Activated CD4-positive, alpha-beta T cell treated with anti-CD3 and anti-CD28 coated beads for 24 hours (primary cell): Measurements from ENCODE around the gene METTL23.
A peak's percentile ranks its signal among the peaks of the same experiment; 100 is the strongest.
"Not testable (repeated sequence)": the region's sequence is repeated elsewhere in the genome, so short reads cannot be mapped to it uniquely, and the experiment has no call there.

Experiments
- DNase-seq, 2 donors: peaks; one replicate each; pipeline ENCODE4 v3.0.0-alpha.2; 2020; ENCODE audit warnings: low read depth in 2 of 2

METTL23 gene

GRCh38 chr17:76713765-76714164 lies 12.9 kb upstream of the METTL23 start:
- DNase-seq, result no peak

GRCh38 chr17:76714336-76714735 lies 12.3 kb upstream of the METTL23 start:
- DNase-seq, result no peak

DNA sequence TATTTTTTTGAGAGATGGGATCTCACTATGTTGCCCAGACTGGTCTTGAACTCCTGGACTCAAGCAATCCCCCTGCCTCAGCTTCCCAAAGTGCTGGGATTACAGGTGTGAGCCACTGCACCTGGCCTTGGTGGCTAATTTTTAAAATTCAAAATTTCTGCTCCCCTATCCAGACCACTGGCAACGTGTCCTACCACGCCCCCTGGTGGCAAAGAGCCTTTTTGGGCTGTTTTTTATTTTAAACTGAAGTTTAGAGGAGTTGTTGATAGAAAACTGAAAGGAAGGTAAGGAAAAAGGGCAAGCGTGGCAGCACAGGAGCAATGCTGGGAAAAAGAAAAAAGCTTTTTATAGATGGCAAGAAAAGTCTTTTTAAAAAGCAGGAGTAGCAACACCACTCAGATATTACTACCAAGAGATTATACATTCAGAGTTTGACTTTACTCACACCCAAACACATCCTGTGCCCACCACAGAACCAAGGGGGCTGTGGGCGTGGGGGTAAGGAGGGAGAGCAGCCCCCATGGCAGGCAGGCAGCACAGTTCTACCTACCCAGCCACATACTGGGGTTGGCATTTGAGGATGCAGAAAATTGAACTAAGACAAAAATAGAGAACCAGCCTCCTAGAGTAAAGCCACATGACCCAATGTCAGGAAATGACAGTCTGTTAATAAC lies 11.7 kb upstream of the METTL23 start:
- DNase-seq, result peak; percentile 72 to 77

DNA sequence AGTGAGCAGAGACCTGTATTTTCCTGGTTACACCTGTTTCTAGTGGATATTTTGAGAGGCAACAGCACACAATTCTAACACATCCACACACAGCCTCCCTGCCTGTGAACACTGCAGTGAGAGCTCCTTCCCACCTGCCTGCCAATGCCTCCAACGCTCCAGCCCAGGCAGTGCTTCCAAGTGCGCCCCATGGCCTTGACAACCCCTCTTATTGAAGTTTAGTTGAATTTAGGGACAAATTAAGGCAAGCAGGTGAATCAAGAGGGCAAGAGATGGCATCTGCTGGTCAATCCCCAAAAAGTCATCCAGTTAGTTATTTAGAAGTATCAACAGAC lies 11.2 kb upstream of the METTL23 start:
- no peak for DNase-seq

DNA sequence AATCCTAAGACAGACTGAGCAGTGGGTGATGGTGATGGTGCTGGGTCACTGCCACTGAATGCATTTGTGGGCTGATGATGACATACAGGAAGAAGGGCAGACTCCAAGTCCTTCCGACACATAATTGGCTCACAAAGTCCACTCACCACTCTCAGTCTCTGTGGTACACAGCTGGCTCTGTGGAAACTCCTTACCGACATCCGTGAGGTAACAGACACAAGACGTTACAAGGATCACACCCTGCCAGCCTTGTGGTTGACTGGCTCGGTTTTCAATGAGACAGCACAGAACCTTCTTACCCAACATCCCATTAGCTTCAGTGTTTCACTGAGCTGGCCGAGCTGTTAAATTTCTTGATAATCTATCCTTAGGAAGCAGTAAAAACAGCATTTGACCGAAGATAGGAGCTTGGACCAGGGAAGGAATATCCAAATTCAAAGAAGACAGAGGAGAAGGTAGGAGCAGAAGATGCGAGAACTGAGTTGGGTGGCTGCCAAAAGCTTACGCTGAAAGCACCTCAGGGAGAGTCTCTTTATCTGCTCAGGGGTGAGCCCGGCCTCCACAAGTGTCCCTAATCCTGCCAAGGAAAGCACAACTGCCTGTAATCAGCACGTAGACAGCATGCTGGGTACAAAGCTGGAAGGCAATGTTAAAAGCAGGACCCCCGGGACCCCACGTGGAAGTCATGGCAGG lies 10.3 kb upstream of the METTL23 start:
- DNase-seq, result no peak

DNA sequence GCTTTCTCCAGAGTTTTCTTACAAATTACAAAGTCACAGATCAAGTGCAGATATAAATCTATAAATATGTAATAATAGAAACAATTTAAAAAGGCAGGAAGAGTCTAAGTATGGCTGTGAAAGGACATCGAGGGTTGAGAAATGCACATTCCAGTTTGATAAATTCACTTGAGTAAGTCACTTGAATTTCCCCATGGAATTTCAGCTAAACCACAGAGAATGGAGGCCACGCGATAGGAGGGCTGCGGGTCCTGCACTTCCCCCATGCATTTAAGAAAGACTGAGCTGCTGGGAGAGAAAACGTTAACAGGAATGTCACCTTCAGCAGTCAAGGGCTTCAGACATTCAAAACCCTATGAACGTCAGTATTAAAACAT lies 9.8 kb upstream of the METTL23 start:
- DNase-seq, result no peak

- no peak for DNase-seq
These were observed 8.1 kb upstream of the METTL23 start for GRCh38 chr17:76718516-76718915.

DNA sequence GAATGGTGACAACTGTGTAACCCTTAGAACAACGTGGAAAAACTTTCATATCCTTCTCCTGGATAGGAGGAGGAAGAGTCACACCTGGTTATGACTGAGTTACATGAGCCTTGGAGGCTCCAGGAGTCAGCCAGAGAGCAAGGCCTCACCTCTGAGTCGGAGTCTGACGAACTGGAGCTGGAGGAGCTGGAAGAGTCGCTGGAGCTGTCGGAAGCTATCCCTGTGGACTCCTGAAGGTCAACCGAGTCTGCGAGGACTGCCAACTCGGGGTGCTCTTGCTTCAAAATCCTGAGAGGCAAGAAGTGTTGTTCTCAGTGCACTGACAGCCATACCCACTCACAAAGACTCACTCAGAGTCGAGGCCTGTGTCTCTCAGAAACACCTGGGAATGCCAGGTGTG lies 6.4 kb upstream of the METTL23 start:
- no peak for DNase-seq

DNA sequence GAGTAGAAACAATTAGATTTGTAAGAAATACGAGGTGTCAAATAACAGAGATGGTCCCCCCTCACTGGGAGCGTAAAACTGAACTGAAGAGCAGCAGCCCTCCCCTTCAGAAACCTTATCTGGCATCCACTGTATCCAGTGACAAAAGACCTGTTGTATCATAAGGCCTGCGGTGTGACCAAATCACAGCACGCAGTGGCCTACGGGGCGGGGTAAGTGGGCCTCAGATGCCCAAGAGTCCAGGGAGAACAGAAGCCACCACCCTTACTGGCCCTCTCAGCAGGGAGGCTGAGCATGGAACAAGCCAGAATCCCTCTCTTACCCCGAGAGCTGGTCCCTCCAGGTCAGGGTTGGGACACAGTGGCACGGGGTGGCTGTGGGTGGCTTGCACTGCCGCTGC lies 5.7 kb upstream of the METTL23 start:
- DNase-seq, result no peak

DNA sequence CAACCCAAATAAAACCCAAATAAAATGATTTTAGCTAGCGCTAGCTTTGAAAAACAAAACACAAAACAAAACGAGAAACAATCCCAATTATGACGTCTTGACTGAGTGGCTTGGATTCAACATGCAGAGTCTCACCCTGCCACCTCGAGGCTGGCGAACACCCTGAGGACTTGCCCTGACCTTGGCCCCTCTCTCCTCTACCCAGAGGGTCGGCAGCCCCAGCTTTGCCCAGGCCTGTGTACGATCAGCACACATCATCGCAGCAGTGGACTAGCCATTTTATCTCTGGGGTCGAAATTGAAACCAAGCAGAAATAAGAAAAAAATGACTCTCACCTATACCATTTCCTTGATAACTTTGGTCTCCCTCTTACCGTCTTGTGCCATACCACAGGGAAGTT lies 5.2 kb upstream of the METTL23 start:
- no peak for DNase-seq

DNA sequence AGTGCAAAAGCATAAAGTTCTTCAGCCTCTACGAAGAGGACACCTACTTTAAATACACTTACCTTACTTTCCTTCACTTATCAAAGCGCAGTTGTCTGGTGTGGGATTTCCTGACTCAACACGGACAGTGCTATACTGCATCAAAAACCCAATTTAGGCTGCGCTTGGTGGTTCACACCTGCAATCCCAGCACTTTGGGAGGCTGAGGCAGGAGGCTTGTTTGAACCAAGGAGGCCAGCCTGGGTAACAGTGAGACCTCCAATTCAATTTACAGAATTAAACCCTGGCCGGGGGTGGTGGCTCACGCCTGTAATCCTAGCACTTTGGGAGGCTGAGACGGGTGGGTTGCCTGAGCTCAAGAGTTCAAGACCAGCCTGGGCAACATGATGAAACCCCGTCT lies 4.4 kb upstream of the METTL23 start:
- DNase-seq, result no peak

DNA sequence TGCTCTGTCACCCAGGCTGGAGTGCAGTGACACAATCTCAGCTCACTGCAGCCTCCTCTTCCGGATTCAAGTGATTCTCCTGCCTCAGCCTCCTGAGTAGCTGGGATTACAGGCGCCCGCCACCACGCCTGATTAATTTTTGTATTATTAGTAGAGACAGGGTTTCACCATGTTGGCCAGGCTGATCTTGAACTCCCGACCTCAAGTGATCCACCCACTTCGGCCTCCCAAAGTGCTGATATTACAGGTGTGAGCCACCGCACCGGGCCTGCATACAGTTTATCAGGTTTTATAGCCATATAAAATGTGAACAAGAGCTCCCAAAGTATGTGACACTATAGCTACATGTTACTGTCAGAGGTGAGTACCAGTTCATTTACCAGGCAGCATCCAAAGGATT lies 3.7 kb upstream of the METTL23 start:
- not testable (repeated sequence) for DNase-seq

DNA sequence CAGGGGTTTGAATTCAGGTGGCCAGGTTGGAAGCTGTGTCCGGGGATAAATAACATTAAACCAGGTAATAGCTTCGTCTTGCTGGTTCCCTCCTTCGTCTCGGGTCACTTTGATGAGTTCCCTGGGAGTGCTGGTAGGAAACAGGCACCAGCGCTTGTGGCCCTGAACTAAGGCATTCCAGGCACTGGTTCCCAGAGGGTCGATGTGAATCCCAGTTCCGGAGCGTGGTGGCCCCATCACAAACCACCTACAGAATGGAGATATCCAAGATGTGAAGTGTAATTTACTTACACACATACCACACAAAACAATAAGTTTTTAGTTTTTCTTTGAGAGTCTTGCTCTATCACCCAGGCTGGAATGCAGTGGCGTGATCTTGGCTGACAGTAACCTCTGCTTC lies 2.8 kb upstream of the METTL23 start:
- DNase-seq, result no peak

GRCh38 chr17:76725580-76726230 lies 934 bp upstream of the METTL23 start:
- DNase-seq, result peak; percentile 65 to 66

- DNase-seq, result peak; percentile 90
These were observed 336 bp upstream of the METTL23 start, which contains the start of gene JMJD6 for GRCh38 chr17:76726231-76726775. JMJD6 (minus strand) TSS chr17:76726606; CDS start chr17:76726475, 131 bp downstream.

- DNase-seq, result no peak
These were observed 1.3 kb downstream of the METTL23 start for GRCh38 chr17:76727745-76728456.

GRCh38 chr17:76731800-76732733 lies 5.4 kb downstream of the METTL23 start:
- not testable (repeated sequence) for DNase-seq

DNA sequence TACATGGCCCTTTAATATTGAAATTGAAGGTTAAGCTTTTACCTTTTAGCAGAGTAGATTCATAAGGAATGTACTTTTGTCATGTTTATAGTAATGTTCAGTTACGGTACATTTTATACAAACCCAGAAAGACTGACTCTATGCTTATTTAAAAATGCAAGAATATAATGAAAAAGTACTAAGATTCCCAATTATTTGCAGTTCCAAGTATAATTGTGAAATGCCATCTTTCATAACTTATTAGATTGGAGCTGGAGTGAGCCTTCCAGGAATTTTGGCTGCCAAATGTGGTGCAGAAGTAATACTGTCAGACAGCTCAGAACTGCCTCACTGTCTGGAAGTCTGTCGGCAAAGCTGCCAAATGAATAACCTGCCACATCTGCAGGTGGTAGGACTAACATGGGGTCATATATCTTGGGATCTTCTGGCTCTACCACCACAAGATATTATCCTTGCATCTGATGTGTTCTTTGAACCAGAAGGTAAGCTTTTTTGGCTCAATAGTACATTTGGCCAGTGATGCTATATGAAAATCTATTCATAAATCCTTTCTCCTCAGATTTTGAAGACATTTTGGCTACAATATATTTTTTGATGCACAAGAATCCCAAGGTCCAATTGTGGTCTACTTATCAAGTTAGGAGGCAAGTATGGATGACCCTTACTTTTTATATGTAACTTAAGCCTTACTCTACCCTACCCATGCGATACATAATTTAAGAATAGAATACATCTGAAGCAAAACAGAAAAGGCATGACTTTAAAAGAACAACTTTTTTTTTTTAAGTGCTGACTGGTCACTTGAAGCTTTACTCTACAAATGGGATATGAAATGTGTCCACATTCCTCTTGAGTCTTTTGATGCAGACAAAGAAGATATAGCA lies 6.3 kb downstream of the METTL23 start:
- no peak for DNase-seq

DNA sequence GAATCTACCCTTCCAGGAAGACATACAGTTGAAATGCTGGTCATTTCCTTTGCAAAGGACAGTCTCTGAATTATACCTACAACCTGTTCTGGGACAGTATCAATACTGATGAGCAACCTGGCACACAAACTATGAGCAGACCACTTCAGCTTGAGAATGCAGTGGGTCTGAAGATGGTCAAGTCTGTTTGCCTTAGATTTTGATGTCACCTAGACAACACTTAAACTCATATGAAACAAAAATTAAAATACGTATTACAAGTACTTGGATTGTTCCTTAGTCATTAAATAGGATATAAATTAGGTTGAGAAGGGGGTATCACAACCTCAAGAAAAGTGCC lies 6.9 kb downstream of the METTL23 start:
- DNase-seq, result no peak
